ENCODE measurements around the gene S100A7.

The S100A7 gene

GRCh38 chr1:153483776-153484175, 23.3 kb upstream of the S100A7 start:
- TF ChIP-seq, protein P1, sequence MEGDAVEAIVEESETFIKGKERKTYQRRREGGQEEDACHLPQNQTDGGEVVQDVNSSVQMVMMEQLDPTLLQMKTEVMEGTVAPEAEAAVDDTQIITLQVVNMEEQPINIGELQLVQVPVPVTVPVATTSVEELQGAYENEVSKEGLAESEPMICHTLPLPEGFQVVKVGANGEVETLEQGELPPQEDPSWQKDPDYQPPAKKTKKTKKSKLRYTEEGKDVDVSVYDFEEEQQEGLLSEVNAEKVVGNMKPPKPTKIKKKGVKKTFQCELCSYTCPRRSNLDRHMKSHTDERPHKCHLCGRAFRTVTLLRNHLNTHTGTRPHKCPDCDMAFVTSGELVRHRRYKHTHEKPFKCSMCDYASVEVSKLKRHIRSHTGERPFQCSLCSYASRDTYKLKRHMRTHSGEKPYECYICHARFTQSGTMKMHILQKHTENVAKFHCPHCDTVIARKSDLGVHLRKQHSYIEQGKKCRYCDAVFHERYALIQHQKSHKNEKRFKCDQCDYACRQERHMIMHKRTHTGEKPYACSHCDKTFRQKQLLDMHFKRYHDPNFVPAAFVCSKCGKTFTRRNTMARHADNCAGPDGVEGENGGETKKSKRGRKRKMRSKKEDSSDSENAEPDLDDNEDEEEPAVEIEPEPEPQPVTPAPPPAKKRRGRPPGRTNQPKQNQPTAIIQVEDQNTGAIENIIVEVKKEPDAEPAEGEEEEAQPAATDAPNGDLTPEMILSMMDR (IDR thresholded peaks at IDR 0.05; ENCODE audit: low read depth, low read length), result no peak
- Histone ChIP-seq H3K4me3 (ENCODE audit: low read depth, low read length) (no peak overlapping the region), H3K27ac (no peak overlapping the region; the same call in 1 of the 2 replicates), H3K9me3 (ENCODE audit: severe bottlenecking) (no peaks in the 10 kb centered on the region), H3K36me3 (no peaks in the 10 kb centered on the region), H3K27me3 (ENCODE audit: insufficient read depth, low read depth, severe bottlenecking) (no peaks in the 10 kb centered on the region)
- DNase-seq, result peak; percentile 93

DNA sequence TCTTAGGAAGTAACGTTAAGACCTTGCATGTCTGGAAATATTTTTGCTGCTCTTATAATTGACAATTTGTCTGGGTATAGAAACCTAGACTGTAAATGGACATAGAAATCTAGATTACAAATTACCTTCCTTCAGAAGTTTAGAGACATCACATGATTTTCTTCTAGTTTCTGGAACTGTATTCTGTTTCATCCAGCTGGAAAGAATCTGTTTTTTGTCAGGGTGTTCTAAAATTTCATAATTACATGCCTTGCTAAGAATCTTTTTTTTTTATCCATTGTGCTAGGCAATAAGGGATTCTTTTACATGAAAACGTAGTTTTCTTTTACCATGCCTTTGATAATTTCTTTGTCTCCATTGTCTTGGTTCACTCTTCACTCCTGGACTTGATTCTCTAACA, 20.7 kb upstream of the S100A7 start:
- DNase-seq, result no peak
- H3K9me3 ChIP-seq (ENCODE audit: severe bottlenecking), result no peaks in the 10 kb centered on the region
- H3K27ac ChIP-seq, result no peak overlapping the region
- no peaks in the 10 kb centered on the region for H3K27me3 ChIP-seq (ENCODE audit: insufficient read depth, low read depth, severe bottlenecking)
- TF ChIP-seq, protein P1 (IDR thresholded peaks at IDR 0.05; ENCODE audit: low read depth, low read length), result no peak
- no peak overlapping the region for H3K4me3 ChIP-seq (ENCODE audit: low read depth, low read length)
- no peaks in the 10 kb centered on the region for H3K36me3 ChIP-seq

GRCh38 chr1:153478692-153479618, 18.5 kb upstream of the S100A7 start:
- Histone ChIP-seq H3K9me3 (ENCODE audit: severe bottlenecking) (no peaks in the 10 kb centered on the region), H3K4me3 (ENCODE audit: low read depth, low read length) (no peak overlapping the region), H3K27ac (no peak overlapping the region), H3K36me3 (no peaks in the 10 kb centered on the region), H3K27me3 (ENCODE audit: insufficient read depth, low read depth, severe bottlenecking) (no peaks in the 10 kb centered on the region)
- TF ChIP-seq, protein P1 (IDR thresholded peaks at IDR 0.05; ENCODE audit: low read depth, low read length), result no peak
- peak; percentile 72 for DNase-seq

- Histone ChIP-seq H3K27ac (peak overlapping the region; percentile 22), H3K9me3 (ENCODE audit: severe bottlenecking) (peaks cover 5% of the 10 kb centered on the region), H3K27me3 (ENCODE audit: insufficient read depth, low read depth, severe bottlenecking) (no peaks in the 10 kb centered on the region), H3K4me3 (ENCODE audit: low read depth, low read length) (no peak overlapping the region), H3K36me3 (no peaks in the 10 kb centered on the region)
- TF ChIP-seq, protein P1 (IDR thresholded peaks at IDR 0.05; ENCODE audit: low read depth, low read length), result no peak
- peak; percentile 44 for DNase-seq
Measured at GRCh38 chr1:153478047-153478691, 17.7 kb upstream of the S100A7 start.

GRCh38 chr1:153476491-153477093, 16.1 kb upstream of the S100A7 start:
- H3K27me3 ChIP-seq (ENCODE audit: insufficient read depth, low read depth, severe bottlenecking), result no peaks in the 10 kb centered on the region
- TF ChIP-seq, protein P1 (IDR thresholded peaks at IDR 0.05; ENCODE audit: low read depth, low read length), result no peak
- no peak for DNase-seq
- no peak overlapping the region for H3K4me3 ChIP-seq (ENCODE audit: low read depth, low read length)
- no peak overlapping the region for H3K27ac ChIP-seq
- no peaks in the 10 kb centered on the region for H3K36me3 ChIP-seq
- peaks cover 18% of the 10 kb centered on the region for H3K9me3 ChIP-seq (ENCODE audit: severe bottlenecking)

Data from WERI-Rb-1 (cell line).